ENCODE results near the gene SMIM36. TPM values are rescaled to one million over a fixed set of nuclear protein-coding genes. Genes with fewer than 3 reads are reported as not detected.

The SMIM36 gene
- total RNA-seq, 4 donors from 2014 or later, result not detected

GRCh38 chr17:55418369-55419268, 92.6 kb downstream of the SMIM36 start:
- ATAC-seq (ENCODE audit: low FRiP score), result no peak
- TF ChIP-seq, protein P1, sequence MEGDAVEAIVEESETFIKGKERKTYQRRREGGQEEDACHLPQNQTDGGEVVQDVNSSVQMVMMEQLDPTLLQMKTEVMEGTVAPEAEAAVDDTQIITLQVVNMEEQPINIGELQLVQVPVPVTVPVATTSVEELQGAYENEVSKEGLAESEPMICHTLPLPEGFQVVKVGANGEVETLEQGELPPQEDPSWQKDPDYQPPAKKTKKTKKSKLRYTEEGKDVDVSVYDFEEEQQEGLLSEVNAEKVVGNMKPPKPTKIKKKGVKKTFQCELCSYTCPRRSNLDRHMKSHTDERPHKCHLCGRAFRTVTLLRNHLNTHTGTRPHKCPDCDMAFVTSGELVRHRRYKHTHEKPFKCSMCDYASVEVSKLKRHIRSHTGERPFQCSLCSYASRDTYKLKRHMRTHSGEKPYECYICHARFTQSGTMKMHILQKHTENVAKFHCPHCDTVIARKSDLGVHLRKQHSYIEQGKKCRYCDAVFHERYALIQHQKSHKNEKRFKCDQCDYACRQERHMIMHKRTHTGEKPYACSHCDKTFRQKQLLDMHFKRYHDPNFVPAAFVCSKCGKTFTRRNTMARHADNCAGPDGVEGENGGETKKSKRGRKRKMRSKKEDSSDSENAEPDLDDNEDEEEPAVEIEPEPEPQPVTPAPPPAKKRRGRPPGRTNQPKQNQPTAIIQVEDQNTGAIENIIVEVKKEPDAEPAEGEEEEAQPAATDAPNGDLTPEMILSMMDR (IDR thresholded peaks at IDR 0.05), result no peak
- no peak for DNase-seq (ENCODE audit: low spot score)

GRCh38 chr17:55417411-55418268, 93.6 kb downstream of the SMIM36 start:
- TF ChIP-seq, protein P1 (IDR thresholded peaks at IDR 0.05), result no peak
- ATAC-seq (ENCODE audit: low FRiP score), result no peak
- DNase-seq (ENCODE audit: low spot score), result no peak

- TF ChIP-seq, protein P1 (IDR thresholded peaks at IDR 0.05), result no peak
- ATAC-seq (ENCODE audit: low FRiP score) (peak; percentile 76), DNase-seq (ENCODE audit: low spot score) (no peak)
These were observed 94.7 kb downstream of the SMIM36 start for GRCh38 chr17:55416470-55417052.

DNA sequence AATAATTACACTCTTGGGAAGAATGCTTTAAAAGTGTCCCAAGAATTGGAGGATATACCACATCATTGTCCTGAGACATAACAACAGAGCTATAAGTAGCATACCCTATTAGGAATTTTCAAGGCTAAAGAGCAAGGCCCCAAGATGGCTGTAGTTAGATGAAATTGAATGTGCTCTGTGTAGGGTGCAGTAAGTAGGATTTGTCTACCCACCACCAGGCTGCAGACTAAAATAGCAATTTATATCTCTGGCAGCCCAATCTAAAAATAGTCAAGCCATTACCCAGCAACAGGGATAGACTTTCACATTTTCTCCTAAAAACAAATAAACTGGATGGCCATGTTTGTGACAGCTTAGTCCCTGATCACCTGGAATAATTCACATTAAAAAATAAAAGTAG, 95.3 kb downstream of the SMIM36 start:
- no peak for DNase-seq (ENCODE audit: low spot score)
- no peak for ATAC-seq (ENCODE audit: low FRiP score)
- TF ChIP-seq, protein P1 (IDR thresholded peaks at IDR 0.05), result no peak

- DNase-seq (ENCODE audit: low spot score) (no peak), ATAC-seq (ENCODE audit: low FRiP score) (no peak)
- TF ChIP-seq, protein P1 (IDR thresholded peaks at IDR 0.05), result no peak
These were observed 96.3 kb downstream of the SMIM36 start for GRCh38 chr17:55414983-55415382.

GRCh38 chr17:55413825-55414489, 97.3 kb downstream of the SMIM36 start:
- DNase-seq (ENCODE audit: low spot score) (no peak), ATAC-seq (ENCODE audit: low FRiP score) (no peak)
- TF ChIP-seq, protein P1 (IDR thresholded peaks at IDR 0.05), result no peak

Data from omental fat pad (tissue), 4 donors.